Suprapubic skin (tissue), 4 donors: Measurements from ENCODE around the gene RUFY3.

Experiments used
- POLR2A ChIP-seq, 2 donors: fragments of 450-650 bp; IDR thresholded peaks; one replicate each; pipeline ENCODE4 v1.6.1; 2017; ENCODE audit warnings: antibody characterized with exemption in 2 of 2, mild to moderate bottlenecking in 2 of 2, moderate library complexity in 2 of 2
- POLR2AphosphoS5 ChIP-seq, 3 donors: sonication (generic); formaldehyde crosslinking; IDR thresholded peaks; one replicate each; pipeline ENCODE4 v1.6.1; 2017; ENCODE audit warnings: antibody characterized with exemption in 3 of 3
- TF ChIP-seq, protein P1 (sequence below), 2 donors: fragments of 200-600 bp in 1 of 2; fragments of 450-650 bp in 1 of 2; sonication (generic) in 1 of 2; IDR thresholded peaks; one replicate each; pipeline ENCODE4 v1.5.1; 2016 to 2019; ENCODE audit warnings: antibody characterized with exemption in 2 of 2, mild to moderate bottlenecking in 1 of 2, moderate library complexity in 1 of 2

DNA sequence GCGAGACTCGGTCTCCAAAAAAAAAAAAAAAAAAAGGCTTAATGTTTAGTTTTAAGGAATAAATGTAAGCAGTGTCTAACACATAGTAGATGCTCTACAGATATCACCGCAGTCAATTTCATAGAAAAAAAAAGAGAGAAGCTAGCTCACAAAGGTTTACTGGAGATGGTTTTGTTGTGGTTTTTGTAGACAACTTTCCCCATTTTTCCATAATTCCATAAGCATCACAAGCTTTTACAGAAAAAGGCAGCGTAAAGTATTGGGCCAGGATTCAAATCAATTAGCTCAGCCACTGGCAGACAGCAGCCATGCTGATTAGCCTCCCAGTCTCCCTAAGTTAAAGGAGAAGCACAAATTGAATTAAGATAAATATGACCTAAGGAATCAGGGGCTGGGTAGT is 116.4 kb downstream of the RUFY3 start:
- TF ChIP-seq, protein P1, sequence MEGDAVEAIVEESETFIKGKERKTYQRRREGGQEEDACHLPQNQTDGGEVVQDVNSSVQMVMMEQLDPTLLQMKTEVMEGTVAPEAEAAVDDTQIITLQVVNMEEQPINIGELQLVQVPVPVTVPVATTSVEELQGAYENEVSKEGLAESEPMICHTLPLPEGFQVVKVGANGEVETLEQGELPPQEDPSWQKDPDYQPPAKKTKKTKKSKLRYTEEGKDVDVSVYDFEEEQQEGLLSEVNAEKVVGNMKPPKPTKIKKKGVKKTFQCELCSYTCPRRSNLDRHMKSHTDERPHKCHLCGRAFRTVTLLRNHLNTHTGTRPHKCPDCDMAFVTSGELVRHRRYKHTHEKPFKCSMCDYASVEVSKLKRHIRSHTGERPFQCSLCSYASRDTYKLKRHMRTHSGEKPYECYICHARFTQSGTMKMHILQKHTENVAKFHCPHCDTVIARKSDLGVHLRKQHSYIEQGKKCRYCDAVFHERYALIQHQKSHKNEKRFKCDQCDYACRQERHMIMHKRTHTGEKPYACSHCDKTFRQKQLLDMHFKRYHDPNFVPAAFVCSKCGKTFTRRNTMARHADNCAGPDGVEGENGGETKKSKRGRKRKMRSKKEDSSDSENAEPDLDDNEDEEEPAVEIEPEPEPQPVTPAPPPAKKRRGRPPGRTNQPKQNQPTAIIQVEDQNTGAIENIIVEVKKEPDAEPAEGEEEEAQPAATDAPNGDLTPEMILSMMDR (IDR thresholded peaks at IDR 0.05) = no peak
- TF ChIP-seq POLR2A (IDR thresholded peaks at IDR 0.05) (no peak), POLR2AphosphoS5 (IDR thresholded peaks at IDR 0.05) (no peak)
